ENCODE measurements around the gene MAOB. TPM values are rescaled to one million over a fixed set of nuclear protein-coding genes. Genes with fewer than 3 reads are reported as not detected.
"Not testable (repeated sequence)": the region's sequence is repeated elsewhere in the genome, so short reads cannot be mapped to it uniquely, and the experiment has no call there.

Gene MAOB
- total RNA-seq, 1 donor from 2014 or later, result not detected

- TF ChIP-seq CTCF (IDR thresholded peaks at IDR 0.05; ENCODE audit: partially characterized antibody, unreplicated experiment), result no peak
- no peaks in the 10 kb centered on the region for H3K9me3 Mint-ChIP-seq (ENCODE audit: unreplicated experiment)
- no peaks in the 10 kb centered on the region for H3K27me3 Mint-ChIP-seq (ENCODE audit: unreplicated experiment)
- no peak overlapping the region for H3K27ac Mint-ChIP-seq (ENCODE audit: unreplicated experiment)
- H3K4me1 Mint-ChIP-seq (ENCODE audit: low read depth, unreplicated experiment), result no peaks in the 10 kb centered on the region
- no peaks in the 10 kb centered on the region for H3K36me3 Mint-ChIP-seq (ENCODE audit: unreplicated experiment)
- DNase-seq, result no peak
- H3K4me3 Mint-ChIP-seq (ENCODE audit: unreplicated experiment), result no peak overlapping the region
Measured at GRCh38 chrX:43734444-43734843, 147.8 kb downstream of the MAOB start.

- Mint-ChIP-seq H3K27ac (ENCODE audit: unreplicated experiment) (no peak overlapping the region), H3K27me3 (ENCODE audit: unreplicated experiment) (no peaks in the 10 kb centered on the region), H3K36me3 (ENCODE audit: unreplicated experiment) (no peaks in the 10 kb centered on the region), H3K9me3 (ENCODE audit: unreplicated experiment) (no peaks in the 10 kb centered on the region), H3K4me3 (ENCODE audit: unreplicated experiment) (no peak overlapping the region), H3K4me1 (ENCODE audit: low read depth, unreplicated experiment) (no peaks in the 10 kb centered on the region)
- no peak for DNase-seq
- TF ChIP-seq CTCF (IDR thresholded peaks at IDR 0.05; ENCODE audit: partially characterized antibody, unreplicated experiment), result no peak
Measured at GRCh38 chrX:43733699-43734098, 148.6 kb downstream of the MAOB start.

- TF ChIP-seq CTCF (IDR thresholded peaks at IDR 0.05; ENCODE audit: partially characterized antibody, unreplicated experiment), result no peak
- Mint-ChIP-seq H3K4me3 (ENCODE audit: unreplicated experiment) (no peak overlapping the region), H3K9me3 (ENCODE audit: unreplicated experiment) (no peaks in the 10 kb centered on the region), H3K4me1 (ENCODE audit: low read depth, unreplicated experiment) (no peaks in the 10 kb centered on the region), H3K36me3 (ENCODE audit: unreplicated experiment) (no peaks in the 10 kb centered on the region), H3K27me3 (ENCODE audit: unreplicated experiment) (no peaks in the 10 kb centered on the region), H3K27ac (ENCODE audit: unreplicated experiment) (no peak overlapping the region)
- DNase-seq, result no peak
Measured at GRCh38 chrX:43731086-43731485, 151.2 kb downstream of the MAOB start.

GRCh38 chrX:43728966-43729365 is 153.3 kb downstream of the MAOB start:
- TF ChIP-seq CTCF (IDR thresholded peaks at IDR 0.05; ENCODE audit: partially characterized antibody, unreplicated experiment), result no peak
- no peak for DNase-seq
- Mint-ChIP-seq H3K4me1 (ENCODE audit: low read depth, unreplicated experiment) (no peaks in the 10 kb centered on the region), H3K36me3 (ENCODE audit: unreplicated experiment) (no peaks in the 10 kb centered on the region), H3K9me3 (ENCODE audit: unreplicated experiment) (no peaks in the 10 kb centered on the region), H3K4me3 (ENCODE audit: unreplicated experiment) (no peak overlapping the region), H3K27me3 (ENCODE audit: unreplicated experiment) (peaks cover 2% of the 10 kb centered on the region), H3K27ac (ENCODE audit: unreplicated experiment) (no peak overlapping the region)

- Mint-ChIP-seq H3K27me3 (ENCODE audit: unreplicated experiment) (peaks cover 2% of the 10 kb centered on the region), H3K36me3 (ENCODE audit: unreplicated experiment) (no peaks in the 10 kb centered on the region), H3K27ac (ENCODE audit: unreplicated experiment) (no peak overlapping the region), H3K4me1 (ENCODE audit: low read depth, unreplicated experiment) (no peaks in the 10 kb centered on the region), H3K4me3 (ENCODE audit: unreplicated experiment) (no peak overlapping the region), H3K9me3 (ENCODE audit: unreplicated experiment) (no peaks in the 10 kb centered on the region)
- DNase-seq, result no peak
- no peak for TF ChIP-seq CTCF (IDR thresholded peaks at IDR 0.05; ENCODE audit: partially characterized antibody, unreplicated experiment)
Measured at GRCh38 chrX:43728002-43728401, 154.2 kb downstream of the MAOB start.

- H3K36me3 Mint-ChIP-seq (ENCODE audit: unreplicated experiment); H3K27ac Mint-ChIP-seq (ENCODE audit: unreplicated experiment); DNase-seq; H3K27me3 Mint-ChIP-seq (ENCODE audit: unreplicated experiment); H3K4me1 Mint-ChIP-seq (ENCODE audit: low read depth, unreplicated experiment); H3K4me3 Mint-ChIP-seq (ENCODE audit: unreplicated experiment); H3K9me3 Mint-ChIP-seq (ENCODE audit: unreplicated experiment): not testable (repeated sequence)
Measured at GRCh38 chrX:43727254-43727653, 155.0 kb downstream of the MAOB start.

GRCh38 chrX:43725227-43725626 is 157.0 kb downstream of the MAOB start:
- not testable (repeated sequence) for DNase-seq; H3K27ac Mint-ChIP-seq (ENCODE audit: unreplicated experiment); H3K27me3 Mint-ChIP-seq (ENCODE audit: unreplicated experiment); H3K36me3 Mint-ChIP-seq (ENCODE audit: unreplicated experiment); H3K4me1 Mint-ChIP-seq (ENCODE audit: low read depth, unreplicated experiment); H3K9me3 Mint-ChIP-seq (ENCODE audit: unreplicated experiment); H3K4me3 Mint-ChIP-seq (ENCODE audit: unreplicated experiment)
